ENCODE data around the gene ACSS2.

ACSS2 gene

GRCh38 chr20:34915749-34916455 is 39.5 kb downstream of the ACSS2 start:
- no peak for DNase-seq (ENCODE audit: low read depth, low spot score)
- H3K4me3 ChIP-seq (ENCODE audit: insufficient read length, low read depth): no peak overlapping the region
- H3K9ac ChIP-seq (ENCODE audit: insufficient read length, low read depth): no peak overlapping the region
- H3K9me3 ChIP-seq (ENCODE audit: insufficient read depth, low read length): no peaks in the 10 kb centered on the region
- H3K27me3 ChIP-seq (ENCODE audit: insufficient read depth, insufficient read length): no peaks in the 10 kb centered on the region
- TF ChIP-seq ZNF274 (IDR thresholded peaks at IDR 0.05; ENCODE audit: low read depth, low read length) (no peak), YY1 (IDR thresholded peaks at IDR 0.05; ENCODE audit: insufficient read depth, insufficient read length) (no peak), SUZ12 (IDR thresholded peaks at IDR 0.05; ENCODE audit: extremely low read depth, insufficient read depth, insufficient read length) (no peak)
- no peaks in the 10 kb centered on the region for H3K4me1 ChIP-seq (ENCODE audit: insufficient read depth, insufficient read length)
- H3K36me3 ChIP-seq (ENCODE audit: insufficient read depth, insufficient read length, low read length): peaks cover 2% of the 10 kb centered on the region

GRCh38 chr20:34916774-34917354 is 40.5 kb downstream of the ACSS2 start:
- Histone ChIP-seq H3K9me3 (ENCODE audit: insufficient read depth, low read length) (no peaks in the 10 kb centered on the region), H3K4me1 (ENCODE audit: insufficient read depth, insufficient read length) (no peaks in the 10 kb centered on the region), H3K36me3 (ENCODE audit: insufficient read depth, insufficient read length, low read length) (peaks cover 6% of the 10 kb centered on the region), H3K9ac (ENCODE audit: insufficient read length, low read depth) (no peak overlapping the region), H3K27me3 (ENCODE audit: insufficient read depth, insufficient read length) (no peaks in the 10 kb centered on the region), H3K4me3 (ENCODE audit: insufficient read length, low read depth) (no peak overlapping the region)
- DNase-seq (ENCODE audit: low read depth, low spot score): no peak
- TF ChIP-seq ZNF274 (IDR thresholded peaks at IDR 0.05; ENCODE audit: low read depth, low read length): no peak
- no peak for TF ChIP-seq YY1 (IDR thresholded peaks at IDR 0.05; ENCODE audit: insufficient read depth, insufficient read length)

- H3K4me3 ChIP-seq (ENCODE audit: insufficient read length, low read depth): no peak overlapping the region
- no peak for TF ChIP-seq ZNF274 (IDR thresholded peaks at IDR 0.05; ENCODE audit: low read depth, low read length)
- no peak for TF ChIP-seq YY1 (IDR thresholded peaks at IDR 0.05; ENCODE audit: insufficient read depth, insufficient read length)
- TF ChIP-seq SUZ12 (IDR thresholded peaks at IDR 0.05; ENCODE audit: extremely low read depth, insufficient read depth, insufficient read length): no peak
Observed at GRCh38 chr20:34920055-34920454, 43.6 kb downstream of the ACSS2 start.

GRCh38 chr20:34921436-34921835 is 45.0 kb downstream of the ACSS2 start:
- no peak for DNase-seq (ENCODE audit: low read depth, low spot score)
- Histone ChIP-seq H3K9me3 (ENCODE audit: insufficient read depth, low read length) (peaks cover 12% of the 10 kb centered on the region; the same call in 1 of the 2 replicates), H3K27me3 (ENCODE audit: insufficient read depth, insufficient read length) (no peaks in the 10 kb centered on the region), H3K4me1 (ENCODE audit: insufficient read depth, insufficient read length) (no peaks in the 10 kb centered on the region), H3K4me3 (ENCODE audit: insufficient read length, low read depth) (no peak overlapping the region), H3K9ac (ENCODE audit: insufficient read length, low read depth) (no peak overlapping the region), H3K36me3 (ENCODE audit: insufficient read depth, insufficient read length, low read length) (peaks cover 30% of the 10 kb centered on the region)
- TF ChIP-seq ZNF274 (IDR thresholded peaks at IDR 0.05; ENCODE audit: low read depth, low read length): no peak
- TF ChIP-seq YY1 (IDR thresholded peaks at IDR 0.05; ENCODE audit: insufficient read depth, insufficient read length): no peak
- TF ChIP-seq SUZ12 (IDR thresholded peaks at IDR 0.05; ENCODE audit: extremely low read depth, insufficient read depth, insufficient read length): no peak

More at GRCh38 chr20:34920055-34920454, 43.6 kb downstream of the ACSS2 start:
- Histone ChIP-seq H3K36me3 (ENCODE audit: insufficient read depth, insufficient read length, low read length) (peaks cover 16% of the 10 kb centered on the region), H3K9ac (ENCODE audit: insufficient read length, low read depth) (no peak overlapping the region), H3K27me3 (ENCODE audit: insufficient read depth, insufficient read length) (no peaks in the 10 kb centered on the region), H3K9me3 (ENCODE audit: insufficient read depth, low read length) (peaks cover 12% of the 10 kb centered on the region; the same call in 1 of the 2 replicates), H3K4me1 (ENCODE audit: insufficient read depth, insufficient read length) (no peaks in the 10 kb centered on the region)
- DNase-seq (ENCODE audit: low read depth, low spot score): no peak

GRCh38 chr20:34922654-34923381 is 46.4 kb downstream of the ACSS2 start:
- peaks cover 12% of the 10 kb centered on the region; the same call in 1 of the 2 replicates for H3K9me3 ChIP-seq (ENCODE audit: insufficient read depth, low read length)
- TF ChIP-seq SUZ12 (IDR thresholded peaks at IDR 0.05; ENCODE audit: extremely low read depth, insufficient read depth, insufficient read length) (no peak), YY1 (IDR thresholded peaks at IDR 0.05; ENCODE audit: insufficient read depth, insufficient read length) (no peak), ZNF274 (IDR thresholded peaks at IDR 0.05; ENCODE audit: low read depth, low read length) (no peak)
- no peaks in the 10 kb centered on the region for H3K27me3 ChIP-seq (ENCODE audit: insufficient read depth, insufficient read length)
- H3K9ac ChIP-seq (ENCODE audit: insufficient read length, low read depth): no peak overlapping the region
- DNase-seq (ENCODE audit: low read depth, low spot score): no peak
- H3K36me3 ChIP-seq (ENCODE audit: insufficient read depth, insufficient read length, low read length): peaks cover 40% of the 10 kb centered on the region
- no peak overlapping the region for H3K4me3 ChIP-seq (ENCODE audit: insufficient read length, low read depth)
- no peaks in the 10 kb centered on the region for H3K4me1 ChIP-seq (ENCODE audit: insufficient read depth, insufficient read length)

GRCh38 chr20:34923414-34923813 is 47.0 kb downstream of the ACSS2 start:
- Histone ChIP-seq H3K36me3 (ENCODE audit: insufficient read depth, insufficient read length, low read length) (peaks cover 46% of the 10 kb centered on the region), H3K9ac (ENCODE audit: insufficient read length, low read depth) (no peak overlapping the region), H3K4me3 (ENCODE audit: insufficient read length, low read depth) (no peak overlapping the region), H3K9me3 (ENCODE audit: insufficient read depth, low read length) (peaks cover 12% of the 10 kb centered on the region; the same call in 1 of the 2 replicates), H3K27me3 (ENCODE audit: insufficient read depth, insufficient read length) (no peaks in the 10 kb centered on the region), H3K4me1 (ENCODE audit: insufficient read depth, insufficient read length) (no peaks in the 10 kb centered on the region)
- TF ChIP-seq SUZ12 (IDR thresholded peaks at IDR 0.05; ENCODE audit: extremely low read depth, insufficient read depth, insufficient read length): no peak
- DNase-seq (ENCODE audit: low read depth, low spot score): no peak

GRCh38 chr20:34925341-34925740 is 48.9 kb downstream of the ACSS2 start:
- no peak for DNase-seq (ENCODE audit: low read depth, low spot score)
- Histone ChIP-seq H3K27me3 (ENCODE audit: insufficient read depth, insufficient read length) (no peaks in the 10 kb centered on the region), H3K4me3 (ENCODE audit: insufficient read length, low read depth) (no peak overlapping the region), H3K9ac (ENCODE audit: insufficient read length, low read depth) (no peak overlapping the region), H3K9me3 (ENCODE audit: insufficient read depth, low read length) (peaks cover 12% of the 10 kb centered on the region; the same call in 1 of the 2 replicates), H3K36me3 (ENCODE audit: insufficient read depth, insufficient read length, low read length) (peaks cover 60% of the 10 kb centered on the region), H3K4me1 (ENCODE audit: insufficient read depth, insufficient read length) (no peaks in the 10 kb centered on the region)
- TF ChIP-seq SUZ12 (IDR thresholded peaks at IDR 0.05; ENCODE audit: extremely low read depth, insufficient read depth, insufficient read length) (no peak), YY1 (IDR thresholded peaks at IDR 0.05; ENCODE audit: insufficient read depth, insufficient read length) (no peak), ZNF274 (IDR thresholded peaks at IDR 0.05; ENCODE audit: low read depth, low read length) (no peak)

All from NT2/D1 (cell line).